HG03066 (cell line): ENCODE data around the gene UBXN4.
"Not testable (repeated sequence)": the region's sequence is repeated elsewhere in the genome, so short reads cannot be mapped to it uniquely, and the experiment has no call there.

Experiments
- ATAC-seq: cut with Tn5 transposase; IDR thresholded peaks from one replicate; pipeline ENCODE4 v1.9.1; 2021; ENCODE audit warnings: low read depth; ENCODE audit not compliant: unreplicated experiment

The UBXN4 gene

GRCh38 chr2:135762022-135762421, 20.4 kb downstream of the UBXN4 start:
- ATAC-seq: no peak

DNA sequence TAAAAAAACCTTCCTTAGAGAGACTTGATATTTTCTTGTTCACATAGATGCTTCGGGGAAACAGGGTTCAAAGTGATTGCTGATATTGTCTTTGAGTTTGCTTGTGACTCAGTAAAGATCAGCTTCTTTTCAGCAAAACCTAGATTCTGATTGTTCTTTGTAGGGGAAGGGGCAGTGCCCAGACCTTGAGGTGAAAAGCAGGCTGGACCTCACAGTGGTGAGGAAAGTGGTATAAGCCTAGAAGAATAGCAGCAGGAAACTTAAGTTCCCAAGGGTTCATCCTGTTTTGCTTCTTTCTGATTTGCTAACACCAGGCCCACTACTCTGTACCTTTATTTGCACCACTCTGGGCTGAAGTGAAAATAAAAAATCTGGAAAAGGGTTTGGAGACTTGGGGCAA, 20.9 kb downstream of the UBXN4 start:
- ATAC-seq: no peak

- ATAC-seq: no peak
These were observed 27.2 kb downstream of the UBXN4 start for GRCh38 chr2:135768863-135769262.

- ATAC-seq: no peak
These were observed 31.7 kb downstream of the UBXN4 start for GRCh38 chr2:135773319-135773718.

DNA sequence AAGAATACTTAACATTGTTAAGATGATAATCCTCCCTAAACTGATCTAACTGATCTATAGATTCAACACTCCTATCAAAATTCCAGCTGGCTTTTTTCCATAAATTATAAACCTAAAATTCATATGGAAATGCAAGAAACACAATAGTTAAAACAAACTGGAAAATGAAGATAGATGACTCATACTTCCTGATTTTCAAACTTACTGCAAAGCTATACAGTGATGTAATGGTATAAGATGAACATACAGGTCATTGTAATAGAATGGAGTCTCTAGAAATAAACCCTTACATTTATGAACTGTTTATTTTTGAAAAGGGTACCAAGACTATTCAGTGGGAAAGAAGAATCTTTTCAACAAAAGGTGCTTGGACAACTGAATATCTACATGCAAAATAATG, 32.3 kb downstream of the UBXN4 start:
- ATAC-seq: no peak

DNA sequence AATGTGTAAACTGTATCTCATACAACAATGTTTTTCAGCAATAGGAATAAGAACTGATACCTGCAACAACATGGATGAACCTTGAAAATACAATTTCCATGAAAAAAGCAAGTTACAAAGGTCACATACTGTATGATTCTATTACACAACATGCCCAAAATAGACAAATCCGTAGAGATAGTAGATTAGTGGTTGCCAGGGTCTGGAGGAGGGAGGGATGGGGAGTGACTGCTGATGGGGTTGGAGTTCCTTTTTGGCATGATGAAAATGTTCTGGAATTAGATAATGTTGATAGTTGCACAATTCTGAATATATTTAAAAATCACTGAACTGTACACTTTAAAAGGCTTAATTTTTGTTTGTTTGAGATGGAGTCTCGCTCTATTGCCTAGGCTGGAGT, 33.8 kb downstream of the UBXN4 start:
- no peak for ATAC-seq

DNA sequence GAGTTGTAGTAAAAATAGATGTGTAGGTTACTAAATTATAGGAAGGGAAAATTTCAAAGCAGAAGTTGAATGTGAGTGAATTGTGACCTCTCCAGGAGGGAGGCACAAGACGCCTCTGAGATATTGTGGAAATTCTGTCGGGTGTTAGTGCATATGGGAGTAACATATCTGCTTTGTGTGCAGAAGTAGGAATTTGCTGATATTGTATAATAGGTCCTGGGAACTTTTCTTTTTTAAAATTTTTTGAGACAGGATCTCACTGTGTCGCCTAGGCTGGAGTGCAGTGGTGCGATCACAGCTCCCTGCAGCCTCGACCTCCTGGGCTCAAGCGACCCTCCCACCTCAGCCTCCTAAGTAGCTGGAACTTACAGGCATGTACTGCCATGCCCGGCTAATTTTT, 34.7 kb downstream of the UBXN4 start:
- ATAC-seq: no peak

- ATAC-seq: no peak
These were observed 40.6 kb downstream of the UBXN4 start for GRCh38 chr2:135782231-135782630.

DNA sequence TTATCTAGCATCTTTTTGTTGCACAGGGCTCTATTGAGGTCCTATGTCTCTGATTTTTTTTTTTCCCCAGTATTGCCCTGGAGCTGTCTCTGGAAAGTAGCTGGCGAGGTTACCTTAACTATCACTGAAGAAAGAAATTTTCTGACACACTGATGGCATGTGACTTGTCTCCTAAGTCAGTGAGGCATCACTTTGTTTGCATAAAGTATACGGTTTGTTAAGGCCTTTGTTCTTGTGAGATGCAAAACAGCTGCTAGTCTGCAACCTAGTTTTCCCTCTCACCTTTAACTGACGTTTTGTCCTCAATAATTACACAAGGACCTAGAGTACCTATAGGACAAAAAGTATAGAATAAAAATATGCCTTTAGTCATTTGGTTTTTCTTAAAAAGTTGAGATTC, 41.8 kb downstream of the UBXN4 start:
- no peak for ATAC-seq

- ATAC-seq: no peak
These were observed 43.4 kb downstream of the UBXN4 start for GRCh38 chr2:135785032-135785431.

GRCh38 chr2:135786823-135787222, 45.2 kb downstream of the UBXN4 start:
- no peak for ATAC-seq

DNA sequence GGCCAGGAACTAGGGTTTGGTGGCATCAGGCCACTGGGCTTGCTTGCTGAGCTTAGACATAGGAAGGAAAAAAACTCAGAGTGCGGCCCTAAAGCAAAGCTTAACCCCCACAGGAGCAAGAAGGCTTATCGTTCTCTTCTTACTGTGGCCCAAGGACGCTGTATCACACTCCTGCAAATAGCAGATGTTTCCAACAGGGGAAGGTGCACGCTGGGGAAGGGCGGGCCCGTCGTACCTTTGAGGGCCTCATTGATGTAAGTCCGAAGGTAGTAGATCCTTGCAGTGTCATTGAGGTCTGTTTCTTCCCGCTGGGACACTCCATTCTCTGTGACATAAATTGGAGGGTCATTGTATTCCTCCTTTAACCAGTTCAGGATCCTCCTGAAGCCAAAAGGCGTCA, 48.8 kb downstream of the UBXN4 start:
- ATAC-seq: no peak

- ATAC-seq: no peak
These were observed 49.9 kb downstream of the UBXN4 start for GRCh38 chr2:135791418-135792190.

DNA sequence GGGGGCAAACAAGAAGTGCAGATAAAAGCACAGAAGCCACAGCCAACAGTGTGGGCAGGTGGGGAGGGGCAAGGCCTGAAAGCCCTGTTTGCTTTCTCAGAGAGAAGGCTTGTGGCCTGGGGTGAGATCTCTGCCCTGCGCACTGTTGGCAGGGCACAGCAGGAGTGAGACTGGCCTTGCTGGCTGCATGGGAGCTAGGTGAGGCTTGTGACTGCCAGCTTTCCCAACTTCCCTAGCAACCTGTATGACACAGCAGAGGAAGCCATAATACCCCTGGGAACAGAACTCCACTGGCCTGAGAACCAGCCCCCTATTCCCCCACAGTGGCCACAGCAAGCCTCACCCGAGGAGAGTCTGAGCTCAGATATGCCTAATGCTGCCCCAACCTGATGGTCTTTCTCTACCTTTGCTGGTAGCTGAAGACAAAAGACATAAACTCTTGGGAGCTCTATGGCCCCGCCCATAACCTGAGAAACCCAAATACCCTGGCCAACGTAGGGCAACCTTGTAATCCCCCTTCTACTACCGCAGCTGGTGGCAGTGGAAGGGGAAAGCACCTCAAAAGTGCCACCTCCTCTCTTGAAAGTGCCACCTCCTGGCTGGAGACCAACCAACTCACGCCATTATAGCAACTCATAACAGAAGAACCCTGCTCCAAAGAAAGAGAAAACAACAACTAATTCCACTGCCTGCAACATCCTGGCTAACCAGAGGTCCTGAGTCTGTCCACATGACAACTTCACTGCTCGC, 50.9 kb downstream of the UBXN4 start:
- no peak for ATAC-seq

- not testable (repeated sequence) for ATAC-seq
These were observed 54.0 kb downstream of the UBXN4 start for GRCh38 chr2:135795641-135796040.

DNA sequence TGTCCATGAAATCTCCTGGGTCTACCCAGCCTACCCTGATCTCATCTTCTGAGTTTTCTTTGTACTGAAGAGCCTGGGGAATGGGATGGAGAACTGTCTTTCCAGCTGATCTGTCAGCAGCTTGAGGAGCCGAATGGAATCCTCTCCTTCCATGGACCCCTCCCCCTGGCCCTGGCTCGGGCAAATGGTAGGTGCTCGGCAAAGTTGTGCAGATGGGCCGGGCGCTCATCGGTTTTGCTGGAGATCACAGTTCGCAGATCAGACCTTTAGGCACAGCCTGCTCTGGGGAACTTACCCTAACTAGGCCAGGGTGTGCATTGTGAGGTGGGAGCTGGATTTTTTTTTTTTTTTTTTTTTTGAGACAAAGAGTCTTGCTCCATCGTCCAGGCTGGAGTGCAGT, 55.0 kb downstream of the UBXN4 start:
- ATAC-seq: no peak

- peak; percentile 74 for ATAC-seq
These were observed 56.0 kb downstream of the UBXN4 start for GRCh38 chr2:135797497-135798274.

DNA sequence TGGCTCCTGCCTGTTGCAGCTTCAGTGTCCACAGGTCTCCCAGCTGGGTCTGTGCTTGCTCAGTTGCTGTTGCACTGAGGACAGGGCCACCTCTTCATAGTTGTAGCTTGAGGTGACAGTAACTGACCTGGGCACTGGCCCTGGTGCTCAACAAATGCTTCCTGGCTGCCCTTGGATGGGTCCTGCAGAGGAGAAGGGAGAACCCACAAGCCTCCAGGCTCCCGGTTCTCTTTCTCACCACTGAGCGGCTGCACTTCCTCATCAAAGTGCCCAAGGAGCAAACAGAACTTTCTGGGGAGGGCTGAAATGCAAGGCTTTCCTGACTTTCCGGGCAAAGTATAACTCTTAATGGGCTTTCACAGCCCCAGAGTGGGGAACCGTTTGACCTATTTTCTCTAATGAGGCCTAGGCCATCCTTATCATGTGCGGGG, 56.6 kb downstream of the UBXN4 start:
- ATAC-seq: no peak

DNA sequence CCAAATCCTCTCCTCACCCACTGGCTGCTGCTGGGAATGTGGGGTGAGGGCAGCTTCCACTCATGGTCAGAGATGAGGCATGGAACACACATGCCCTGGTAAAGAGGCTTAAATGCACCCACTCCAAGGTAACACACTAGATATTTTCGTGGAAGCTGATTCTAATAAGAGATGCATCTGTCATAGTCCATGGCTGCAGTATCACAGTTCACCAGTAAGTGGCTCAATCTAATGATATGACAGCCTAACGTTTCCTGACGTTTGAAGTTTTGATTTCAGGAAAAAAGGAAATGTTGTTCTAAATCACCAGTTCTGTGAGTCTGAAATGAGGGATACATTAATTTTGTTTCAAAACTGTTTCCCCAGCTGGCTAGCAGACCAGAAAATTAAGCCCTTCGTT, 57.1 kb downstream of the UBXN4 start:
- no peak for ATAC-seq

DNA sequence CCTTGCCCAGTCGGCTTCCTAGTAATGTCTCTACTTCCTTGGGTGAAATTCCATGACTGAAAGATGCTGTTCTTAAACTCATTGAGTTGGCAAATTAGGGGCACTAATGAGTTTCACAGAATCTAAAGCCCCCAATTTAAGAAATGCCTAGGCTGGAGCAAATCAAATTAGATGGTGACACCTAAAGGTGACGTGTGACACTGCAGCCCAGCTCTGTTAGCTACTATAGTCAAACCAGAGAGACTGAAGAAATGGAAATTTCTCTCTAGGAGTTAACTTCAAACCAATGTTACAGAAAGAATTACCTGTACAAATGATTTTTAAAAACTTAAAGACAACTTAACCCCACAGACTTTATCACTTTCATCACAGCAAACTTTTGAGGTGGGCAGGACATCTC, 58.1 kb downstream of the UBXN4 start:
- no peak for ATAC-seq
